GM18870 (cell line): ENCODE data around the gene FAM83C.

Source experiments
- ATAC-seq: cut with Tn5 transposase; IDR thresholded peaks from one replicate; pipeline ENCODE4 v1.9.1; 2021; ENCODE audit warnings: moderate library complexity; ENCODE audit not compliant: unreplicated experiment

The FAM83C gene

DNA sequence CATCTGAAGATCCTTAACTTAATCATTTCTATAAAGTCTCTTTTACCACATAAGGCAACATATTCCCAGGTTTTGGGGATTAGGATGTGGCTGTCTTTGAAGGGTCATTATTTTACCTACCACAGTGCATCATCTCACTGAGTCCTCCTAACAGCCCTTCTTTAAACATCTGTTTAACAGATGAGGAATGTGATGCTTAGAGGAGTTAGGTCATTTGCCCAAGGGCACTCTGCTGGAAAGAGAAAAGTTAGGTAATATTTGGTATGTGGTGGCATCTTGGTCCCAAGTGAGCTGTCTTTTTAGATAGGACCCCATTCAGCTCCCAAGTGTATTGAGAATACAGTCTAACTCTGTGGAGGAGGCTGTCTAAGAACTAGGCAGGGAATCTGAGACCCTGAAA lies 54.7 kb downstream of the FAM83C start:
- no peak for ATAC-seq

- ATAC-seq: no peak
Observed at GRCh38 chr20:35235881-35236280, 56.3 kb downstream of the FAM83C start.
